ENCODE results near the gene TECPR2.
"Not testable (repeated sequence)": the region's sequence is repeated elsewhere in the genome, so short reads cannot be mapped to it uniquely, and the experiment has no call there.

The TECPR2 gene

DNA sequence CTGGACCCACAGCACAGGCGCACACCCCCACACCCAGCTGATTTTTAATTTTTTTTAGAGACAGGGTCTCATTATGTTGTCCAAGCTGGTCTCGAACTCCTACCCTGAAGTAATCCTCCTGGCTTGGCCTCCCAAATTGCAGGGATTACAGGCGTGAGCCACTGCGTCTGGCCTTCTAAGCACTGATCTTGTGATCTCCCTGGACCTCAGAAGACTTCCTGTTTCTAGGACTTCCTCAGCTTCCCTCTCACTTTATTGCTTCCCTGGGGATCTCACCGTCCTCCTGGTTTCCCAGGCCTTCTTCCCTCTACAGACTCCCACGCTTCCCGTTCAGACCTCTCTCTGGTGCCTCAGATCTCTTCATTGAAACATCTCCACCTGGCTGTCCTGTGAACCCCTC is 29.4 kb upstream of the TECPR2 start:
- DNase-seq: no peak

DNA sequence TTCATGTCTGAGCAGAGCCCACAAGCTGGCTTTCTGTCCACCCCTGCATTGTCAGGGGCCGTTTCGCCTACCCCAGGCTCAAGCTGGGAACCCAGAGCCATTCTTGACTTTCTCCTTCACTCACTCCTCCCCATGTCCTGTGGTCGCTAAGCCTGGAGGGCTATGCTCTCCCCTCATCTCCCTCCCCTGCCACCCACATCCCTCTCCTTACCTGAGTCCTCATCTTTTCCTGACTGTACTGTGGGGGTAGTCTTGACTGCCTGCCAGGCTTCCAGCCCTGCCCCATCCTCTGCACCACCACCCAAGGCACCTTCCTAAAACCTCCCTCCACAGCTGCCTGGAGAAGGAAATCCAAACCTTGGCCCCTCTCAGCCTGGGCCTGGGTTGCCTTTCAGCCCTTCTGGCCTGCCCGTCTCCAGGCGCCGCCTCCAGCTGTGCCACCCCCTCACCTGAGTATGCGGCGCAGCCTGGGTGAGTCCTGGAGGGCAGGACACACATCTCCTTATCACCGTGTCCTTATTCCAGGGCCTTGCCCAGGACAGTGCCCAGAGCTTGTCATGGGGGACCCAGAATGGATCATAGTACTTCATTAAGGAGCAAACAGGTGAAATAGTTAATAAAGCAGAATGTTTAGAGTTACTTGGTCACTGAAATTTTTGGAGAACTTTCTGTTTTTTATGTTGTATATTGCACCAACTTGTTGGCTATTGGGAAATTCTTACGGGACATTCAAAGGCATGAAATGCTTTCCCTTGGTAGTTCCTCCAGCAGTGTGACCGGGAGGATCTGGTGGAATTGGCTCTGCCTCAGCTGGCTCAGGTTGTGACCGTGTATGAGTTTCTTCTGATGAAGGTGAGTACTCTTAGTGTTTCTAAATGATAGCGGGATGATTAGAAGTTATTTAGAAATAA is 28.7 kb upstream of the TECPR2 start:
- DNase-seq: no peak

DNA sequence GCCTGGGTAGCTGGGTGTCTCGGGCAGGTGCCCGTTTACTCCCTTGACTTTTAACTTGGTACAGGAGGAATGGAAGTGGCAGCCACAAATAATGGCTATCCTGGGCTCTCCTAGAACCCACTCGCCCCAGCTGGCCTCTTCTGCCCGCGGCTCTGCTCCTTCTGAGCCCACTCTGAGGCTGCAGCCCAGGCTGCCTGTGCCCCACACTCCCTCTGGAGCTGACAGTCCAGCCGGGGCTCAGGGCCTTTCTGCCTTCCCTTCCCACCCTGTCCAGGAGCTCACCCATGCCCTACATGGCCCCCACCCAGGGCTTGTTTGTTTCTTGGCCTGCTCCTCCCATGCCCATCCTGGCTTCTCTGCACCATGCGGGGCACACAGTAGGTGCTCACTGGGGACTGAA is 27.6 kb upstream of the TECPR2 start:
- DNase-seq: no peak

GRCh38 chr14:102338724-102339123 is 24.0 kb upstream of the TECPR2 start:
- DNase-seq: no peak

- DNase-seq: no peak
Measured at GRCh38 chr14:102341566-102341965, 21.2 kb upstream of the TECPR2 start.

- DNase-seq: no peak
Measured at GRCh38 chr14:102342238-102342637, 20.5 kb upstream of the TECPR2 start.

DNA sequence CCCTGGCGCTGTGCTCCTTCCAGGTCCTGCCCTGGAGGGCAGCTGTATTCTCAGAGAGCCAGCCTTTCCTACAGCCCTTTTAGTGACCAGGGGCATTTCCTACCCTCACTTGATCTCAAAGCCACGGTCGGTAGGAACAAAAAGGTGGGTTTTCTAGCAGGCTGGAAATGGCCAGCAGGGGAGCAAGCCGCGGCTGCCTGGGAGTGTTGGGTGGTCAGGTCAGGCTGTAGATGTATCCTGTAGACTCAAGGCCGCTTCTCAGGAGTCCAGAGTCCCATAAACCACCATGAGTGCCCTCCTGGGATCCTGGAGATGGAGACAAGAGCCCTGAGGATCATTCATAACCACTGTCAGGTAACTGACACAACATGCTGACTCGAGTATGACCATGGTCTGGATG is 18.7 kb upstream of the TECPR2 start:
- DNase-seq: no peak

GRCh38 chr14:102344485-102344884 is 18.3 kb upstream of the TECPR2 start:
- DNase-seq: no peak

- no peak for DNase-seq
Measured at GRCh38 chr14:102345232-102345631, 17.5 kb upstream of the TECPR2 start.

- no peak for DNase-seq
Measured at GRCh38 chr14:102346645-102347044, 16.1 kb upstream of the TECPR2 start.

- no peak for DNase-seq
Measured at GRCh38 chr14:102348376-102348775, 14.4 kb upstream of the TECPR2 start.

GRCh38 chr14:102351023-102351422 is 11.7 kb upstream of the TECPR2 start:
- DNase-seq: no peak

GRCh38 chr14:102351593-102351992 is 11.1 kb upstream of the TECPR2 start:
- not testable (repeated sequence) for DNase-seq

DNA sequence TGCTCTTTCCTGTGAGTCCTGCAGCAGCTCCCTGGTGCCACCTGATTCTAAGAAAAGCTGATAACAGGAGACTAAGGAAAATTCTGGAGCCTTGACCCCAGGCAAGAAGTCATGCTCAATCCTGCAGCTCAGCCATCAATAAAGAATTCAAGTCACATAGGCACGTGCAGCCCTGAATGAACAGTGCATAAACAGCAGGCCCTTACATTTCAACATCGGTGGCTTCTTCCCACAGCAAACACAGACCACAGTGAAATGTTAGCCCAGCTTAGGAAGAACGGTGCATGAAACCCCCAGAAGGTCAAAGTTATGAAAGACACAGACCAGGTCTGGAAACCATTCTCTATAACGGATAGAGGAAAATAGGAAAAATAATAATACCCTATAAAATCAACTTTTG is 10.5 kb upstream of the TECPR2 start:
- no peak for DNase-seq

DNA sequence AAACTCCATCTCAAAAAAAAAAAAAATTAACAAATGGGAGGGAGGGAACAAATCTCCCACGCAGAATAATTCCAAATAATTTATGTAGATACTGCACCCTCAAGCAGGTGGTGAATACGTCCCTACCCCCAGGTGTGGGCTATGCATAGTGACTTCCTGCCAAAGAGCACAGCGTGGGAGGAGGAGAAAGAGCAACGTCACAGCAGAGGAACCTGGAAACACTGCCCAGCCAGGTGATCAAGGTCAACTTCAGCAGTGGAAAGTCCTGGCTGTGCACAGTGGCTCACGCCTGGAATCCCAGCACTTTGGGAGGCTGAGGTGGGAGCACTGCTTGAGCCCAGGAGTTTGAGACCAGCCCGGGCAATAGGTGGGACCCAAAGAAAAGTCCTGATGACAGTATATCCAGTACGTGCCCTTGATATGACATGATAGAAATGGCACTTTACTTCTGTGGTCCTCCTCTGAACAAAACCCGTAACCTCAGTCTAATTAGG is 9.6 kb upstream of the TECPR2 start:
- no peak for DNase-seq

DNA sequence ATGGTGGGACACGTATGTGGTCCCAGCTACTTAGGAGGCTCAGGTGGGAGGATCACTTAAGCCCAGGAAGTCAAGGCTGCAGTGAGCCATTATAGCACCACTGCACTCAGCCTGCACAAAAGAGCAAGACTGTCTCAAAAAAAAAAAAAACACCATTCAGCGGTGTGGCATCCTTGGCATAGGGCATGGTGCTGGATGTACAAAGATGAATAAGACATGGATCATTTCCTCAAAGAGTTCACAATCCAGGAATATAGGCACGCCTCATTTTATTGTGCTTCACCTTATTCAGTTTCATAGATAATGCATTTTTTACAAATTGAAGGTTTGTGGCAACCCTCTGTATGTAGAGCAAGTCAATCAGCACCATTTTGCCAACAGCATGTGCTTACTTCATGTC is 6.5 kb upstream of the TECPR2 start:
- DNase-seq: no peak

- no peak for DNase-seq
Measured at GRCh38 chr14:102359341-102359740, 3.4 kb upstream of the TECPR2 start.

GRCh38 chr14:102360388-102360787 is 2.4 kb upstream of the TECPR2 start:
- no peak for DNase-seq

DNA sequence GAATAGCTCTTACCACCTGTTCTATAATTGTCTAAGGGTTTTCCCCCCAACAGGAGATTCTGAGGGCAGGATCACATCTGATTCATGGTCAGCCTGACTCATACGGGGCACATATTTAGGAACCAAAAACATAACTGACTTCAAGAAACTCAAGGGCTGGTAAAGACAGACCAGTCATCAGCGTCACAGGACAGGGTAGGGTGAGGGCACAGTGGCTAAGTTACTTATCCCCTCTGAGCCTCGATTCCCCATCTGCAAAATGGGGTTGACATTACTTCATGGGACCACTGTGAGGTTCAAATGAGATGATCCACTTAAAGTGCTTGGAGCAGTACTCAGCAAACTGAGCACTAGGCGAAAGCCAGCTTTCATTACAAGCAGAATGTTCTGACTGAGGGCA is 657 bp upstream of the TECPR2 start:
- peak; percentile 36 for DNase-seq

- DNase-seq: no peak
Measured at GRCh38 chr14:102363182-102363943, 622 bp downstream of the TECPR2 start.

DNA sequence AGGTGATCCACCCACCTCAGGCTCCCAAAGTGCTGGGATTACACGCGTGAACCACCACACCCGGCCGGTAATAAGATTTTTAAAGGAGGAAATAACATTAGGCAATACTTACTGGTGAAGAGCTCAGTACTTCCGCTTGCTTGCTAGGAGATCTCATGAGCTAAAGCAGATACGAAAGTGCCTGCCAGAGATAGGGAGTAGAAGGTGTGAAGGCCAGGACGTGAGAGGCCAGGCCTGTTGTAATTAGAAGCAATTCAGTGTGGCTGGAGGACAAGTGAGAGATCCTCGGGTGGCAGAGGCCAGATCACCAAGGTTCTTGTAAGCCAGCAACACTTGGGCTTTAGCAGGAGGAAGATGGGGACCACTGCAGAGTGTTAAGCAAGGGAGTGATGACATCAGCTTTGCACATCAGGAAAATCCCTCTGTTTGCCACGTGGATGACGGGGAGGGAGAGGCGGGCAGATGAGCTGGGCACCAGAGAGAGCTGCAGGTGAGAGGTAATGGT is 7.6 kb downstream of the TECPR2 start:
- peak; percentile 42 for DNase-seq

DNA sequence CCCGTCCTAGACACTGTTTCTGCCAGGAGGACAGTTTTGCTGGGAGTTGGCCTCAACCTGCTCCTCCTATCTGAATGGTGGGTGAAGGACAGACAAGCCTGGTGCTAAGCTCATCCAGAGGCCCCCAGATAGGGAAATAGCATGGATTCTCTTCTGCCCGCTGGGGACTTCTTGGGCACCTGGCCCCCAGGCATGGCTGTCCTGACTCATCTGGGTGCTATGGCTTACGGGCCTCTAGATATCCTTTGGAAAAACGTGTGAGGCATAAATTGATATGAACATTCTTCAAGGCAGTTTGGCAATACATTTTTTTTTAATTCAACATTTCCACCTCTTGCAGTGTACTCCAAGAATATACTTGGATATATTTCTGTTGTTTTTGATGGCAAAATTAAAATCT is 8.6 kb downstream of the TECPR2 start:
- no peak for DNase-seq

DNA sequence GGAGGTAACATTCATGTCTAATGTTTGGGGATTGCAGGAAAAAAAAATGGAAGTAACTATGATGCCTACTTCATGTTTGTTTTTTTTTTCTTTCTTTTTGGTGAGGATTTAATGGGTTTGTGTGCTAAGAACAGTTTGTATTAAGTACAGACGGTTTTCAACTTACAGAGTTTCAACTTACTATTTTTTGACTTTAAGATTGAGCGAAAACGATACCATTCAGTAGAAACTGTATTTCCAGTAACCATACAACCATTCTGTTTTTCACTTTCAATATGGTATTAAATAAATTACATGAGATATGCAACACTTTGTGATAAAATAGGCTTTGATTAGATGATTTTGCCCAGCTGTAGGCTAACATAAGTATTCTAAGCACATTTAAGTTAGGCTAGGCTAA is 10.4 kb downstream of the TECPR2 start:
- DNase-seq: no peak

GRCh38 chr14:102374264-102374663 is 11.5 kb downstream of the TECPR2 start:
- no peak for DNase-seq

Data from CD4-positive, alpha-beta T cell treated with Interleukin-15 for 1 hour (primary cell).